CD14-positive monocyte (primary cell): ENCODE data around the gene CHD1. TPM values are rescaled to one million over a fixed set of nuclear protein-coding genes. Genes with fewer than 3 reads are reported as not detected.

ENCODE experiments used
- DNase-seq, 3 donors: peaks; one replicate each; pipeline ENCODE4 v3.0.0-alpha.2; 2011 to 2022
- H2AFZ ChIP-seq: 2 replicates; pipeline ENCODE4 v1.6.0; 2012; ENCODE audit warnings: mild to moderate bottlenecking, low read depth, low read length, inconsistent platforms; ENCODE audit not compliant: insufficient read depth, poor library complexity, severe bottlenecking
- H3K27ac ChIP-seq, 2 donors: 1 replicate in 1 of 2; 2 replicates in 1 of 2; pipeline ENCODE4 v1.5.1; 2012 to 2013; ENCODE audit warnings: low read length in 2 of 2, control low read depth in 1 of 2, inconsistent platforms in 1 of 2, low read depth in 1 of 2, mild to moderate bottlenecking in 1 of 2
- H3K27me3 ChIP-seq, 2 donors: one replicate each; pipeline versions ENCODE4 v1.6.0 to v1.6.1; 2011 to 2013; ENCODE audit warnings: low read length in 2 of 2; ENCODE audit not compliant: control insufficient read depth in 2 of 2, insufficient read depth in 2 of 2
- H3K36me3 ChIP-seq, 2 donors: replicated peaks in 1 of 2; 1 replicate in 1 of 2; 2 replicates in 1 of 2; pipeline versions ENCODE4 v1.5.1 to v1.6.1; 2012 to 2013; ENCODE audit warnings: low read length in 2 of 2, control low read depth in 1 of 2, inconsistent platforms in 1 of 2, mild to moderate bottlenecking in 1 of 2; ENCODE audit not compliant: insufficient read depth in 2 of 2, control insufficient read depth in 1 of 2
- H3K4me1 ChIP-seq, 2 donors: 1 replicate in 1 of 2; 2 replicates in 1 of 2; pipeline versions ENCODE4 v1.5.1 to v1.6.1; 2012 to 2013; ENCODE audit warnings: low read length in 2 of 2, control low read depth in 1 of 2, inconsistent platforms in 1 of 2, mild to moderate bottlenecking in 1 of 2, moderate library complexity in 1 of 2; ENCODE audit not compliant: insufficient read depth in 2 of 2, control insufficient read depth in 1 of 2
- H3K4me2 ChIP-seq: replicated peaks from 2 replicates; pipeline ENCODE3; 2012; ENCODE audit warnings: low read length, moderate library complexity, mild to moderate bottlenecking; ENCODE audit not compliant: poor library complexity, severe bottlenecking; ENCODE audit errors: extremely low read depth
- H3K4me3 ChIP-seq, 3 experiments: fragments of 200-600 bp in 1 of 3; sonication (generic) in 1 of 3; replicated peaks in 1 of 3; 1 replicate in 2 of 3; 2 replicates in 1 of 3; pipeline ENCODE4 v1.5.1; 2011 to 2013; ENCODE audit warnings: low read length in 3 of 3, mild to moderate bottlenecking in 3 of 3, control low read depth in 2 of 3, low read depth in 2 of 3, inconsistent platforms in 1 of 3, moderate library complexity in 1 of 3
- H3K79me2 ChIP-seq: 2 replicates; pipeline ENCODE4 v1.6.0; 2012; ENCODE audit warnings: mild to moderate bottlenecking, control low read depth, inconsistent platforms, low read length, moderate library complexity; ENCODE audit not compliant: insufficient read depth
- H3K9ac ChIP-seq: 2 replicates; pipeline ENCODE4 v1.6.0; 2017; ENCODE audit warnings: low read length, mild to moderate bottlenecking; ENCODE audit not compliant: insufficient read depth, poor library complexity, severe bottlenecking
- H3K9me3 ChIP-seq, 2 donors: replicated peaks in 1 of 2; 1 replicate in 1 of 2; 2 replicates in 1 of 2; pipeline versions ENCODE4 v1.5.1 to v1.6.1; 2012 to 2013; ENCODE audit warnings: low read length in 2 of 2, control low read depth in 1 of 2; ENCODE audit not compliant: control insufficient read depth in 1 of 2, insufficient read depth in 1 of 2
- H4K20me1 ChIP-seq: 2 replicates; pipeline ENCODE4 v1.6.0; 2012; ENCODE audit warnings: mild to moderate bottlenecking, low read length, control low read depth, moderate library complexity; ENCODE audit not compliant: insufficient read depth
- H3K27ac Mint-ChIP-seq, 7 donors: one replicate each; pipeline ENCODE4 v1.8.0; 2020; ENCODE audit warnings: mild to moderate bottlenecking in 7 of 7, mixed read lengths in 7 of 7, moderate library complexity in 6 of 7, inconsistent platforms in 2 of 7
- H3K27me3 Mint-ChIP-seq, 3 donors: one replicate each; pipeline ENCODE4 v1.8.0; 2021 to 2022; ENCODE audit warnings: low read depth in 3 of 3, mild to moderate bottlenecking in 3 of 3, mixed read lengths in 3 of 3, moderate library complexity in 3 of 3, inconsistent platforms in 1 of 3
- H3K36me3 Mint-ChIP-seq, 2 donors: one replicate each; pipeline ENCODE4 v1.8.0; 2020; ENCODE audit warnings: mixed read lengths in 2 of 2, inconsistent platforms in 1 of 2, mild to moderate bottlenecking in 1 of 2
- H3K4me1 Mint-ChIP-seq: one replicate; pipeline ENCODE4 v1.8.0; 2020; ENCODE audit warnings: mild to moderate bottlenecking, mixed read lengths
- H3K4me3 Mint-ChIP-seq, 2 donors: one replicate each; pipeline ENCODE4 v1.8.0; 2020; ENCODE audit warnings: mild to moderate bottlenecking in 2 of 2, mixed read lengths in 2 of 2, moderate library complexity in 1 of 2
- H3K9me3 Mint-ChIP-seq, 7 donors: one replicate each; pipeline ENCODE4 v1.8.0; 2020 to 2022; ENCODE audit warnings: mixed read lengths in 7 of 7, mild to moderate bottlenecking in 6 of 7, moderate library complexity in 6 of 7, inconsistent platforms in 2 of 7
- WGBS: methylation state at CpG from one replicate; pipeline ENCODE4 v1.1.5; 2013; ENCODE audit warnings: missing lambda C conversion rate; ENCODE audit not compliant: insufficient coverage; 5-methylcytosine and 5-hydroxymethylcytosine counted together
- intact Hi-C, 2 donors: fragments of 100-400 bp; cut with micrococcal nuclease; formaldehyde crosslinking; loops; one replicate each; pipeline versions ENCODE4 v1.15.0 to v1.15.1; 2023
- polyA plus RNA-seq, 3 donors: library from polyadenylated mRNA; depleted of rRNA in 1 of 3; unstranded in 2 of 3; stranded (reverse) in 1 of 3; fragments of 300-500 nt in 2 of 3; fragments of >200 nt in 1 of 3; fragmentation: Illumina TruSeq in 2 of 3; gene quantifications; 1 replicate in 2 of 3; 2 replicates in 1 of 3; pipeline ENCODE4 v1.2.3, GENCODE V29; 2012 to 2021
- TF ChIP-seq, protein P1 (sequence below): fragments of 200-600 bp; IDR thresholded peaks from one replicate; pipeline ENCODE4 v1.8.0; 2022; ENCODE audit warnings: antibody characterized with exemption, mild to moderate bottlenecking

CHD1 gene
- polyA plus RNA-seq, 3 donors: 3.1 to 45.7 (median 6.7) TPM

DNA sequence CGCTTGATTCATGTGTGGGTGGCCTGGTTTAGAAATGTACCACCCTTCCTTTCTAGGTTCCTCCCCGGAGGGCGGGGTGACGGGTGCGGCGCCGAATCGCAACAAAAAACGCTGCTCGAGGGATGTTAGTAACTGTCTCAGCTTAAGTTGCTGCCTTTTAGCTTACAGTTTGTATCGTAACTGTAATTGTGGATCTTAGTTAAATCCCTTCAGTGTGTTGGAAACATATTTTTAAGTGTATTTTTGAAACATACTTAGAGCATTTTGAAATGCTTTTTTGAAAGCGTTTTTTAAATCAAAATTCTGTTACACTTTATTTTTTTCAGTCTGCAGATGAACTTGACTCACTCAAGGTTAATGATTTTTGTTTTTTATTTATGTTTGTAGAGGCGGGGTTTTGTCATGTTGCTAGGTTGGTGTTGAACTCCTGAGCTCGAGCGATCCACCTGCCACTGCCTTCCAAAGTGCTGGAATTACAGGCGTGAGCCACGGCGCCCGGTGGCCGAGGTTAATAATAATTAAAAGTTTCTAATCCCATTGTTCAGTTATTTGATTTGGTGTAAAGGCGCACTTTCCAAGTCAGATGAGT, 997 bp upstream of the CHD1 start:
- peak overlapping the region; percentile 94 to 98 for H3K4me3 Mint-ChIP-seq
- H3K27me3 Mint-ChIP-seq: no peaks in the 10 kb centered on the region
- WGBS: 0% methylated on average over 4 of the region's 21 CpGs
- Histone ChIP-seq H4K20me1 (peaks cover 30% of the 10 kb centered on the region), H2AFZ (no peak overlapping the region), H3K4me2 (peak overlapping the region; percentile 87), H3K4me1 (peaks cover 57 to 71% of the 10 kb centered on the region in 2 donors), H3K9ac (peak overlapping the region; percentile 99), H3K36me3 (peaks cover 9 to 15% of the 10 kb centered on the region in 2 donors), H3K9me3 (no peaks in the 10 kb centered on the region), H3K27ac (peak overlapping the region; percentile 100), H3K79me2 (peaks cover 72% of the 10 kb centered on the region), H3K27me3 (no peaks in the 10 kb centered on the region), H3K4me3 (peak overlapping the region; percentile 60 to 95 (median 94))
- TF ChIP-seq, protein P1, sequence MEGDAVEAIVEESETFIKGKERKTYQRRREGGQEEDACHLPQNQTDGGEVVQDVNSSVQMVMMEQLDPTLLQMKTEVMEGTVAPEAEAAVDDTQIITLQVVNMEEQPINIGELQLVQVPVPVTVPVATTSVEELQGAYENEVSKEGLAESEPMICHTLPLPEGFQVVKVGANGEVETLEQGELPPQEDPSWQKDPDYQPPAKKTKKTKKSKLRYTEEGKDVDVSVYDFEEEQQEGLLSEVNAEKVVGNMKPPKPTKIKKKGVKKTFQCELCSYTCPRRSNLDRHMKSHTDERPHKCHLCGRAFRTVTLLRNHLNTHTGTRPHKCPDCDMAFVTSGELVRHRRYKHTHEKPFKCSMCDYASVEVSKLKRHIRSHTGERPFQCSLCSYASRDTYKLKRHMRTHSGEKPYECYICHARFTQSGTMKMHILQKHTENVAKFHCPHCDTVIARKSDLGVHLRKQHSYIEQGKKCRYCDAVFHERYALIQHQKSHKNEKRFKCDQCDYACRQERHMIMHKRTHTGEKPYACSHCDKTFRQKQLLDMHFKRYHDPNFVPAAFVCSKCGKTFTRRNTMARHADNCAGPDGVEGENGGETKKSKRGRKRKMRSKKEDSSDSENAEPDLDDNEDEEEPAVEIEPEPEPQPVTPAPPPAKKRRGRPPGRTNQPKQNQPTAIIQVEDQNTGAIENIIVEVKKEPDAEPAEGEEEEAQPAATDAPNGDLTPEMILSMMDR: no peak
- no peak for DNase-seq
- H3K27ac Mint-ChIP-seq: peak overlapping the region; percentile 100
- intact Hi-C loops: loop anchor here (5.0 kb wide), 2 partner anchors 92 to 102 kb away; no protein-coding TSS in a partner anchor
- peaks cover 63% of the 10 kb centered on the region for H3K4me1 Mint-ChIP-seq
- H3K9me3 Mint-ChIP-seq: peaks cover 0 to 2% (median 0%) of the 10 kb centered on the region in 7 donors
- H3K36me3 Mint-ChIP-seq: peaks cover 22 to 30% of the 10 kb centered on the region in 2 donors

DNA sequence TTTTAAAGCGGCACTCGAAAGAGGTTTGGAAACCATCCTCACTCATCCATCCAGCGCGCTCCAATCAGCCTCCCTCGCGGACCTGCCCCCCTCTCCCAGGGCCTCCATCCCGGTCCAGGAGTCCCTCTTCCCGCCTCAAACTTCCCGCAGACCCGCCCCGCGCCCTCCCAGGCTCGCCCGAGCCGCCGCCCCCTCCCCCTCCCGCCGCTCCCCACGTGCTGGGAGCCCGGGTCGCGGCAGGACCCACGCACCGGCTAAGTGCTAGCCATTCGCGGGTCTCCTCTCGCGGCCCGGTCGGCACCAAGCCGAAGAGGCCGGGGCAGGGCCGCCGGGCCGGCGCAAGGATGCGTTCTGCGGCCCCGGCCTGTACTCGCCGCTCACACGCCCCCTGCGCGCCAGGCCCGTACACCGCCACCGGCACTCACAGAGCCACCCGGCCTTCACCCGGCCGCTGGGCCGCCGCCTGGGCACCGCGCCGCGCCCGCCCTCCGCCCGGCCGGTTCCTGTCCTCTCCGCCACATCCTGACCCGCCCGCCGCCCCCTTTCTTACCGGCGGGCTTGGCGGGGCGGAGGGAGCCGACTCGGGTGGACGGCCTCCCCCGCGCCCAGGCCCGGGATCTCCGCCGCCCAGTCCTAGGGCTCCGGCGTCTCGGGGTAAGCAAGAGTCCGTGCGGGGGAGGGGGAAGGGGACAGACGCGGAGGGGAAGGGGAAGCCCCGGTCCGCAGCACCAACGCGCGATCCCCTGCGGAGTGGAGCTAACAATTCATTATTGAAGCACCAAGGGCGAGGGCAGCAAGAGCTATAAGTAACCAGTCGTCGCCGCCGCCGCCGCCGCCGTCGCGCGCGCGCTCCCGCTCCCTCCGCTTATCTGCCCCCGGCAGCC, 576 bp downstream of the CHD1 start:
- H3K27me3 ChIP-seq: no peaks in the 10 kb centered on the region
- H3K4me3 ChIP-seq: peak overlapping the region; percentile 94 to 99 (median 95)
- H3K27me3 Mint-ChIP-seq: no peaks in the 10 kb centered on the region
- peaks cover 24 to 31% of the 10 kb centered on the region in 2 donors for H3K36me3 ChIP-seq
- TF ChIP-seq, protein P1: no peak
- peak overlapping the region; percentile 58 for H2AFZ ChIP-seq
- peaks cover 45 to 63% of the 10 kb centered on the region in 2 donors for H3K4me1 ChIP-seq
- H3K9ac ChIP-seq: peak overlapping the region; percentile 99
- H3K9me3 ChIP-seq: no peaks in the 10 kb centered on the region
- no peak for DNase-seq
- peaks cover 86% of the 10 kb centered on the region for H3K79me2 ChIP-seq
- H3K36me3 Mint-ChIP-seq: peaks cover 33 to 42% of the 10 kb centered on the region in 2 donors
- H3K9me3 Mint-ChIP-seq: peaks cover 0 to 2% (median 0%) of the 10 kb centered on the region in 7 donors
- peak overlapping the region; percentile 100 for H3K27ac ChIP-seq
- H3K27ac Mint-ChIP-seq: peak overlapping the region; percentile 100
- peaks cover 58% of the 10 kb centered on the region for H3K4me1 Mint-ChIP-seq
- H3K4me3 Mint-ChIP-seq: peak overlapping the region; percentile 98 to 99
- H4K20me1 ChIP-seq: peaks cover 46% of the 10 kb centered on the region
- peak overlapping the region; percentile 87 for H3K4me2 ChIP-seq
- intact Hi-C loops: loop anchor here (5.0 kb wide), 2 partner anchors 94 to 104 kb away; no protein-coding TSS in a partner anchor
- WGBS: under 1% methylated on average over 83 of the region's 106 CpGs
